MCF 10A (cell line): ENCODE data around the gene CTDNEP1. TPM values are rescaled to one million over a fixed set of nuclear protein-coding genes. Genes with fewer than 3 reads are reported as not detected.

Source experiments
- BruUV-seq: library from RNA; stranded (reverse); fragments of 400-500 nt; replicated peaks from 2 replicates; lab custom pipeline; 2021; lab: Mats Ljungman, UMichigan
- CTCF ChIA-PET: fragments of 300-600 bp; sonication (Branson Sonifier 250); formaldehyde crosslinking; extraction: SDS; loops from one replicate; lab custom pipeline; 2021; ENCODE audit warnings: antibody characterized with exemption, inconsistent platforms; lab: Yijun Ruan, JAX
- POLR2A ChIA-PET: fragments of 300-600, 350-650 bp; sonication (Branson Sonifier 250); formaldehyde crosslinking; extraction: SDS; loops from one replicate; lab custom pipeline; 2020; ENCODE audit warnings: antibody characterized with exemption, inconsistent platforms; lab: Yijun Ruan, JAX
- DNase-seq: peaks from one replicate; pipeline ENCODE4 v3.0.0-alpha.2; 2018; ENCODE audit not compliant: unreplicated experiment
- H3K27ac Mint-ChIP-seq: one replicate; pipeline ENCODE4 v1.8.0; 2022; ENCODE audit warnings: mild to moderate bottlenecking, low read depth, mixed read lengths; ENCODE audit not compliant: unreplicated experiment
- H3K27me3 Mint-ChIP-seq: one replicate; pipeline ENCODE4 v1.8.0; 2022; ENCODE audit warnings: mixed read lengths; ENCODE audit not compliant: insufficient read depth, unreplicated experiment
- H3K36me3 Mint-ChIP-seq: one replicate; pipeline ENCODE4 v1.8.0; 2022; ENCODE audit warnings: mild to moderate bottlenecking, moderate library complexity, mixed read lengths; ENCODE audit not compliant: insufficient read depth, unreplicated experiment
- H3K4me1 Mint-ChIP-seq: one replicate; pipeline ENCODE4 v1.8.0; 2022; ENCODE audit warnings: mixed read lengths; ENCODE audit not compliant: insufficient read depth, unreplicated experiment
- H3K4me3 Mint-ChIP-seq: one replicate; pipeline ENCODE4 v1.8.0; 2022; ENCODE audit warnings: mild to moderate bottlenecking, moderate library complexity, mixed read lengths; ENCODE audit not compliant: unreplicated experiment
- H3K9me3 Mint-ChIP-seq: one replicate; pipeline ENCODE4 v1.8.0; 2022; ENCODE audit warnings: mixed read lengths; ENCODE audit not compliant: unreplicated experiment
- intact Hi-C: fragments of 100-400 bp; cut with micrococcal nuclease; formaldehyde crosslinking; loops from 2 replicates; pipeline ENCODE4 v1.14.1; 2022
- total RNA-seq: library from RNA; stranded (reverse); gene quantifications from 2 replicates; pipeline ENCODE4 v1.2.3, GENCODE V29; 2022
- TF ChIP-seq, protein P1 (sequence below): fragments of 200-600 bp; IDR thresholded peaks from one replicate; pipeline ENCODE4 v1.8.0; 2022; ENCODE audit warnings: antibody characterized with exemption, mild to moderate bottlenecking; ENCODE audit not compliant: unreplicated experiment

Gene CTDNEP1
- total RNA-seq, 1 experiment from 2014 or later: 148 TPM

GRCh38 chr17:7237761-7238419 lies 13.6 kb downstream of the CTDNEP1 start:
- ChIA-PET POLR2A (interaction anchor here (0.6 to 14.3 kb wide), 12 partner anchors 12 to 448 kb away, joined by 3 to 278 read pairs (median 5); partner anchors contain the start of genes ACADVL, CTDNEP1, DLG4 and ELP5), CTCF (interaction anchor here (1.6 kb wide), 1 partner anchor 192 kb away, joined by 4 read pairs; no protein-coding TSS in a partner anchor)
- Mint-ChIP-seq H3K27me3 (no peaks in the 10 kb centered on the region), H3K4me3 (peak overlapping the region; percentile 100), H3K9me3 (no peaks in the 10 kb centered on the region), H3K4me1 (peaks cover 41% of the 10 kb centered on the region), H3K27ac (peak overlapping the region; percentile 91), H3K36me3 (peaks cover 88% of the 10 kb centered on the region)
- intact Hi-C loops: no loop called here
- TF ChIP-seq, protein P1, sequence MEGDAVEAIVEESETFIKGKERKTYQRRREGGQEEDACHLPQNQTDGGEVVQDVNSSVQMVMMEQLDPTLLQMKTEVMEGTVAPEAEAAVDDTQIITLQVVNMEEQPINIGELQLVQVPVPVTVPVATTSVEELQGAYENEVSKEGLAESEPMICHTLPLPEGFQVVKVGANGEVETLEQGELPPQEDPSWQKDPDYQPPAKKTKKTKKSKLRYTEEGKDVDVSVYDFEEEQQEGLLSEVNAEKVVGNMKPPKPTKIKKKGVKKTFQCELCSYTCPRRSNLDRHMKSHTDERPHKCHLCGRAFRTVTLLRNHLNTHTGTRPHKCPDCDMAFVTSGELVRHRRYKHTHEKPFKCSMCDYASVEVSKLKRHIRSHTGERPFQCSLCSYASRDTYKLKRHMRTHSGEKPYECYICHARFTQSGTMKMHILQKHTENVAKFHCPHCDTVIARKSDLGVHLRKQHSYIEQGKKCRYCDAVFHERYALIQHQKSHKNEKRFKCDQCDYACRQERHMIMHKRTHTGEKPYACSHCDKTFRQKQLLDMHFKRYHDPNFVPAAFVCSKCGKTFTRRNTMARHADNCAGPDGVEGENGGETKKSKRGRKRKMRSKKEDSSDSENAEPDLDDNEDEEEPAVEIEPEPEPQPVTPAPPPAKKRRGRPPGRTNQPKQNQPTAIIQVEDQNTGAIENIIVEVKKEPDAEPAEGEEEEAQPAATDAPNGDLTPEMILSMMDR: no peak
- peak; percentile 62 for DNase-seq
- no TSS peak for BruUV-seq

DNA sequence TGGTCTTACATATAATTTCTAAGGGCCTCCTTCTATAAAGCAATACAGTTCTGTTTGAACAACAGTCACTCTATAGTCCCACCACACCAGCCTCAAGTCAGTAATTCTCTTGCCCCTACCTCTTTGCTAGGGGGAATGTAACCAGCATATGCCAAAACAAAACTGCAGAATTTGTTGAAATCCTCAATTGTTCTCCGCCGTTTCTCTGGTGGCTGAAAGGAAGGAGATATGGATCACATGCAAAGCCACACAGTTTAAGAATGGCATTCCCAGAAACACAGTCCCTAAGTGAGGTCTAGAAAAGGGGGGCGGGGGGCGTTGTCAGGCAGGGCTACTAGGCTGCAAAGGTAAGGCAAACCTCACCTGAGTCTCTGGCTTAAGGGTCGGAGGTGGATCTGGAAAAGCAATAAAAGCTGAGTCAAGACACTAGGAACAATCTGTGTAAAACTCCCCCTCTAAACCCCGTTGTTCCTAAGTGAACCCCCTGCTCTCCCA lies 14.2 kb downstream of the CTDNEP1 start:
- H3K4me1 Mint-ChIP-seq: peaks cover 39% of the 10 kb centered on the region
- no TSS peak for BruUV-seq
- peaks cover 83% of the 10 kb centered on the region for H3K36me3 Mint-ChIP-seq
- TF ChIP-seq, protein P1: no peak
- no peak for DNase-seq
- H3K27me3 Mint-ChIP-seq: no peaks in the 10 kb centered on the region
- H3K4me3 Mint-ChIP-seq: peak overlapping the region; percentile 100
- intact Hi-C loops: no loop called here
- no peaks in the 10 kb centered on the region for H3K9me3 Mint-ChIP-seq
- ChIA-PET CTCF (interaction anchor here (1.6 kb wide), 1 partner anchor 192 kb away, joined by 4 read pairs; no protein-coding TSS in a partner anchor), POLR2A (interaction anchor here (0.6 to 14.3 kb wide), 7 partner anchors 13 to 375 kb away, joined by 3 to 278 read pairs (median 3); partner anchors contain the start of genes ACADVL, CTDNEP1, DLG4 and ELP5)
- peak overlapping the region; percentile 91 for H3K27ac Mint-ChIP-seq

DNA sequence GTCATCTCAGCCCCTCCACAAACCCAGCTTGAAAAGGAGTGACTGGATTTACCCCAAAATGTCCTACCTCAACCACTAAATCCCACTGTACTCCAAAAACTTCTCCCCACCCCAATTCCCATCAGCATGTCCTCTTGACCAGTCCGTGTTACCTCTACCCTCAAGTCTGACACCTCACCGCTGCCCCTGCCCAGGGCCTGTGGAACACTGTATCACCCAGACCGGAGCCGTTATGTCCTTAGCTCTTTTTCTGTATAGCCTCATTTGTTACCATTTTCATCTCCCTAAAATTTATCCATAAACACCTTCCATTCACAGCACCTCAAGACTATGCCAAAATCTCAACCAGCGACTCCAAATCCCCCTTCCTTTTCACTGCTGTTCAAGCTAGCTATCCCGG lies 14.7 kb downstream of the CTDNEP1 start:
- DNase-seq: no peak
- TF ChIP-seq, protein P1: no peak
- intact Hi-C loops: no loop called here
- Mint-ChIP-seq H3K9me3 (no peaks in the 10 kb centered on the region), H3K27me3 (no peaks in the 10 kb centered on the region), H3K36me3 (peaks cover 81% of the 10 kb centered on the region), H3K27ac (peak overlapping the region; percentile 91), H3K4me1 (peaks cover 40% of the 10 kb centered on the region), H3K4me3 (peak overlapping the region; percentile 100)
- ChIA-PET CTCF (interaction anchor here (1.6 kb wide), 1 partner anchor 191 kb away, joined by 4 read pairs; no protein-coding TSS in a partner anchor), POLR2A (interaction anchor here (3.7 to 14.3 kb wide), 3 partner anchors 13 to 15 kb away, joined by 18 to 278 read pairs (median 128); partner anchors contain the start of genes ACADVL, CTDNEP1, DLG4 and ELP5)
- BruUV-seq: no TSS peak
